Fibroblast of lung (primary cell): ENCODE data around the gene TRAPPC2. TPM values are rescaled to one million over a fixed set of nuclear protein-coding genes. Genes with fewer than 3 reads are reported as not detected.
"Not testable (repeated sequence)": the region's sequence is repeated elsewhere in the genome, so short reads cannot be mapped to it uniquely, and the experiment has no call there.

Source experiments
- DNase-seq, 2 donors: peaks; one replicate each; pipeline versions ENCODE4 v3.0.0 to v3.0.0-alpha.2; 2010; ENCODE audit warnings: low read depth in 2 of 2
- H2AFZ ChIP-seq: 2 replicates; pipeline ENCODE4 v1.5.1; 2012; ENCODE audit warnings: low read length, control low read depth, inconsistent platforms
- H3K27ac ChIP-seq: 2 replicates; pipeline ENCODE4 v1.5.1; 2011; ENCODE audit warnings: low read length, control low read depth; ENCODE audit not compliant: insufficient read depth
- H3K27me3 ChIP-seq: 2 replicates; pipeline ENCODE4 v1.5.1; 2011; ENCODE audit warnings: mild to moderate bottlenecking, low read length; ENCODE audit not compliant: control insufficient read depth, insufficient read depth
- H3K36me3 ChIP-seq: 2 replicates; pipeline ENCODE4 v1.5.1; 2011; ENCODE audit warnings: low read length; ENCODE audit not compliant: control insufficient read depth, insufficient read depth
- H3K4me1 ChIP-seq: 2 replicates; pipeline ENCODE4 v1.5.1; 2011; ENCODE audit warnings: low read length; ENCODE audit not compliant: control insufficient read depth, insufficient read depth; ENCODE audit errors: extremely low read depth
- H3K4me2 ChIP-seq: 2 replicates; pipeline ENCODE4 v1.5.1; 2011; ENCODE audit warnings: low read length, control low read depth; ENCODE audit not compliant: insufficient read depth; ENCODE audit errors: extremely low read depth
- H3K4me3 ChIP-seq, 4 experiments: fragments of 200-600 bp in 1 of 4; sonication (generic) in 1 of 4; replicated peaks in 1 of 4; 2 replicates each; pipeline ENCODE4 v1.5.1; 2011 to 2016; ENCODE audit warnings: low read length in 4 of 4, low read depth in 3 of 4, mild to moderate bottlenecking in 3 of 4, control low read depth in 2 of 4, inconsistent platforms in 1 of 4, mixed read lengths in 1 of 4; ENCODE audit not compliant: insufficient read depth in 1 of 4; ENCODE audit errors: control extremely low read depth in 1 of 4
- H3K79me2 ChIP-seq: 2 replicates; pipeline ENCODE4 v1.5.1; 2012; ENCODE audit warnings: mild to moderate bottlenecking, low read length, inconsistent platforms; ENCODE audit not compliant: control insufficient read depth, insufficient read depth
- H3K9ac ChIP-seq: 2 replicates; pipeline ENCODE4 v1.5.1; 2011; ENCODE audit warnings: mild to moderate bottlenecking, low read length, control low read depth; ENCODE audit not compliant: insufficient read depth
- H3K9me3 ChIP-seq: 2 replicates; pipeline ENCODE4 v1.5.1; 2012; ENCODE audit warnings: low read depth, low read length; ENCODE audit not compliant: control insufficient read depth, insufficient read depth
- H4K20me1 ChIP-seq: 2 replicates; pipeline ENCODE4 v1.5.1; 2011; ENCODE audit warnings: low read length; ENCODE audit not compliant: control insufficient read depth, insufficient read depth; ENCODE audit errors: extremely low read depth
- EZH2 ChIP-seq: IDR thresholded peaks from 2 replicates; pipeline ENCODE4 v1.5.1; 2012; ENCODE audit warnings: low read length, control low read depth, mild to moderate bottlenecking; ENCODE audit errors: missing control alignments
- polyA plus RNA-seq, 2 donors: library from polyadenylated mRNA; depleted of rRNA in 1 of 2; stranded (reverse) in 1 of 2; unstranded in 1 of 2; fragments of >200 nt; gene quantifications; 2 replicates each; pipeline ENCODE4 v1.2.1, GENCODE V29; 2011 to 2012; ENCODE audit warnings: missing spikeins in 1 of 2
- total RNA-seq: library from RNA; depleted of rRNA; stranded (reverse); fragments of >200 nt; gene quantifications from 2 replicates; pipeline ENCODE4 v1.2.1, GENCODE V29; 2014
- TF ChIP-seq, protein P1 (sequence below), 2 donors: IDR thresholded peaks in 1 of 2; conservative IDR thresholded peaks in 1 of 2; 1 replicate in 1 of 2; 2 replicates in 1 of 2; pipeline ENCODE4 v1.5.1; 2011 to 2012; ENCODE audit warnings: low read length in 2 of 2, control low read depth in 1 of 2, inconsistent platforms in 1 of 2, low read depth in 1 of 2, mild to moderate bottlenecking in 1 of 2

TRAPPC2 gene
- total and polyA plus RNA-seq, 2 donors (not counting 1 experiment from before 2014, with no cell fraction given): 16.0 to 22.0 TPM

DNA sequence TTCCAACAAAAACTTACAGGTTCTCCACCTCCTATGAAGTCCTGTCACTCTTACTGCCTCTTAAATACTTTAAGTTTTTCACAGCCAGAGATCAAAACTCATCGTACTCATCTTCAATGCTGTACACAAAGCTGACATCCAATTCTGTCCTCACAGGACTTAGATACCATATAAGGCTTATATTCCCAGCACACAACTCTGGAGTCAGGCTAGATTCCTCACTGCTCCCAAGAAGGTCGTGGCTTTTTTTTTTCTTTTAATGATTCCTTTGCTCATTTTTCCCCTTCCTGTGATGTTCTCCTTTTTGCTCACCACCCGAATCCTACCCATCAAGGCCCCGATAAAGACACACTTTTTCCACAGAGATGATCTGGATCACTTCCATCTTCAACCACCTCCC, 914 bp downstream of the TRAPPC2 start:
- Histone ChIP-seq H3K4me3 (peak overlapping the region; percentile 72 to 94 (median 82)), H4K20me1 (no peaks in the 10 kb centered on the region), H3K9me3 (no peaks in the 10 kb centered on the region), H3K27me3 (no peaks in the 10 kb centered on the region), H3K4me1 (no peaks in the 10 kb centered on the region), H3K36me3 (no peaks in the 10 kb centered on the region), H3K4me2 (peak overlapping the region; percentile 72), H3K79me2 (peaks cover 23% of the 10 kb centered on the region), H2AFZ (no peak overlapping the region), H3K27ac (peak overlapping the region; percentile 67), H3K9ac (peak overlapping the region; percentile 77)
- TF ChIP-seq, protein P1, sequence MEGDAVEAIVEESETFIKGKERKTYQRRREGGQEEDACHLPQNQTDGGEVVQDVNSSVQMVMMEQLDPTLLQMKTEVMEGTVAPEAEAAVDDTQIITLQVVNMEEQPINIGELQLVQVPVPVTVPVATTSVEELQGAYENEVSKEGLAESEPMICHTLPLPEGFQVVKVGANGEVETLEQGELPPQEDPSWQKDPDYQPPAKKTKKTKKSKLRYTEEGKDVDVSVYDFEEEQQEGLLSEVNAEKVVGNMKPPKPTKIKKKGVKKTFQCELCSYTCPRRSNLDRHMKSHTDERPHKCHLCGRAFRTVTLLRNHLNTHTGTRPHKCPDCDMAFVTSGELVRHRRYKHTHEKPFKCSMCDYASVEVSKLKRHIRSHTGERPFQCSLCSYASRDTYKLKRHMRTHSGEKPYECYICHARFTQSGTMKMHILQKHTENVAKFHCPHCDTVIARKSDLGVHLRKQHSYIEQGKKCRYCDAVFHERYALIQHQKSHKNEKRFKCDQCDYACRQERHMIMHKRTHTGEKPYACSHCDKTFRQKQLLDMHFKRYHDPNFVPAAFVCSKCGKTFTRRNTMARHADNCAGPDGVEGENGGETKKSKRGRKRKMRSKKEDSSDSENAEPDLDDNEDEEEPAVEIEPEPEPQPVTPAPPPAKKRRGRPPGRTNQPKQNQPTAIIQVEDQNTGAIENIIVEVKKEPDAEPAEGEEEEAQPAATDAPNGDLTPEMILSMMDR (conservative IDR thresholded peaks at IDR 0.05 in 1 of 2, IDR thresholded peaks at IDR 0.05 in 1 of 2; ENCODE audit: low read depth in 1 of 2, low read length in 2 of 2): no peak
- no peak for TF ChIP-seq EZH2
- DNase-seq: peak; percentile 10 to 11

DNA sequence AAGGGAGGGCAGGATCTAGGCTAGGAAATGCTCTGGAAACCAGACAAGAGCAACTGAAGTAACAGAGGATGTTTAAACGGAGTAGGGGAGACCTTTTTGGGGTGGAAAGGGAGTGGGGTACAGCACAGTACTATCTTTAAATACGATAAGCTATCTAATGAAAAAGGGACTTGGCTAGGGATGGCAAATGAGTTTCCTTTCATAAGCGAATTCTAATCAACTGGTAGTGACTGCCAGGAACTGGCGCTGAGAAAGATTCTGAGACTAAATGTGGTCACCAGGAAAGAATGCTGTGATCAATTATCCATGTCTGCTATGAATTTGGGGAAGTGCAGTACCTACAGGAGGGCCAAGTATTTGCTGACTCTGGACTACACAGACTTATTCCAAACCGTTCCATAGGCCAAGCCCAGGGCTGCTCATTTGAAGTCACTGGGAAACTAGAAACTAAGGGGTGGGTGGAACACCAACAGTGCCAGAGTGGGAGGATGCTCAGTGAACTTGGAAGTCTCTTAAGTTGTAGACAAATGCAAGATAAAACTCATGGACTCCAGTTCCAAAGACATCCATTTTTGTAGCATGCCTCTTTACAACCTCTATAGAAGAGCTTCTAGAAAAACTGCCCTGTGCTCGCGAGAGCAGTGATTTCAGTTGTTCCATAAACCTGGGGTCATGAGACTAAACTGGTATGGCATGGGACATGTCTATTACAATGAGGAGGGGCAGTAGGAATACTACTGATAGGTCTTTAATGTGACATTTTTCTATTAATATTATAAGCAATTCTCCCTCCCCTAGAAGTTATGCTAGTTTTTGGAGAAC, 2.0 kb downstream of the TRAPPC2 start:
- Histone ChIP-seq H3K4me1 (no peaks in the 10 kb centered on the region), H3K36me3 (no peaks in the 10 kb centered on the region), H3K79me2 (peaks cover 23% of the 10 kb centered on the region), H3K9ac (no peak overlapping the region), H4K20me1 (no peaks in the 10 kb centered on the region), H3K27ac (peak overlapping the region; percentile 43), H2AFZ (no peak overlapping the region), H3K9me3 (no peaks in the 10 kb centered on the region), H3K4me3 (peak overlapping the region in 1 of 4 experiments; percentile 82), H3K4me2 (peak overlapping the region; percentile 72), H3K27me3 (no peaks in the 10 kb centered on the region)
- DNase-seq: peak in 1 of 2 donors; percentile 80
- no peak for TF ChIP-seq EZH2
- TF ChIP-seq, protein P1 (conservative IDR thresholded peaks at IDR 0.05 in 1 of 2, IDR thresholded peaks at IDR 0.05 in 1 of 2; ENCODE audit: low read depth in 1 of 2, low read length in 2 of 2): no peak

DNA sequence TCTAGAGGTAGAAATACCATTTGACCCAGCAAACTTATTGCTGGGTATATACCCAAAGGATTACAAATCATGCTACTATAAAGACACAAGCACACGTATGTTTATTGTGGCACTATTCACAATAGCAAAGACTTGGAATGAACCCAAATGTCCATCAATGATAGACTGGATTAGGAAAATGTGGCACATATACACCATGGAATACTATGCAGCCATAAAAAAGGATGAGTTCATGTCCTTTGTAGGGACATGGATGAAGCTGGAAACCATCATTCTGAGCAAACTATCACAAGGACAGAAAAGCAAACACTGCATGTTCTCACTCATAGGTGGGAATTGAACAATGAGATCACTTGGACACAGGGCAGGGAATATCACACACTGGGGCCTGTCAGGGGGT, 3.9 kb downstream of the TRAPPC2 start:
- H3K4me3 ChIP-seq, H3K9me3 ChIP-seq, H4K20me1 ChIP-seq, H3K9ac ChIP-seq, H3K27ac ChIP-seq, H3K4me2 ChIP-seq, H2AFZ ChIP-seq, H3K36me3 ChIP-seq, H3K4me1 ChIP-seq, H3K27me3 ChIP-seq, DNase-seq: not testable (repeated sequence)
- H3K79me2 ChIP-seq: peaks cover 23% of the 10 kb centered on the region

DNA sequence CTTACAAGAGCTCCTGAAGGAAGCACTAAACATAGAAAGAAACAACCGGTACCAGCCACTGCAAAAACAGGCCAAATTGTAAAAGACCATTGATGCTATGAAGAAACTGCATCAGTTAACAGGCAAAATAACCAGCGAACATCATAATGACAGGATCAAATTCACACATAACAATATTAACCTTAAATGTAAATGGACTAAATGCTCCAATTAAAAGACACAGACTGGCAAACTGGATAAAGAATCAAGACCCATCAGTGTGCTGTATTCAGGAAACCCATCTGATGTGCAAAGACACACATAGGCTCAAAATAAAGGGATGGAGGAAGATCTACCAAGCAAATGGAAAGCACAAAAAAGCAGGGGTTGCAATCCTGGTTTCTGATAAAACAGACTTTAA, 7.8 kb downstream of the TRAPPC2 start:
- not testable (repeated sequence) for H2AFZ ChIP-seq, H3K27ac ChIP-seq, H3K4me3 ChIP-seq, H3K9ac ChIP-seq, H3K9me3 ChIP-seq, H3K27me3 ChIP-seq, H3K4me2 ChIP-seq, DNase-seq, H4K20me1 ChIP-seq, H3K36me3 ChIP-seq, H3K4me1 ChIP-seq
- H3K79me2 ChIP-seq: peaks cover 11% of the 10 kb centered on the region

DNA sequence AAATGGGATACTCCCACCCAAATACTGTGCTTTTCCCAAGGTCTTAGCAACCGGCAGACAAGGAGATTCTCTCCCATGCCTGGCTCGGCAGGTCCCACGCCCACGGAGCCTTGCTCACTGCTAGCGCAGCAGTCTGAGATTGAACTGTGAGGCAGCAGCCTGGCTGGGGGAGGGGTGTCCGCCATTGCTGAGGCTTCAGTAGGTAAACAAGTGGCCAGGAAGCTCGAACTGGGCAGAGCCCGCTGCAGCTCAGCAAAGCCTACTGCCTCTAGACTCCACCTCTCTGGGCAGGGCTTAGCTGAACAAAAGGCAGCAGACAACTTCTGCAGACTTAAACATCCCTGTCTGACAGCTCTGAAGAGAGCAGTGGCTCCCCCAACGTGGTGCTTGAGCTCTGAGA, 9.5 kb downstream of the TRAPPC2 start:
- not testable (repeated sequence) for H3K36me3 ChIP-seq, DNase-seq, H3K4me1 ChIP-seq, H3K27ac ChIP-seq, H3K9me3 ChIP-seq, H3K9ac ChIP-seq, H4K20me1 ChIP-seq, H2AFZ ChIP-seq, H3K4me3 ChIP-seq, H3K27me3 ChIP-seq, H3K4me2 ChIP-seq
- H3K79me2 ChIP-seq: peaks cover 18% of the 10 kb centered on the region
